ENCODE measurements around the gene DCLK3. TPM values are rescaled to one million over a fixed set of nuclear protein-coding genes. Genes with fewer than 3 reads are reported as not detected.

Gene DCLK3
- total RNA-seq, 1 donor from 2014 or later = 0.06 TPM

- TF ChIP-seq, protein P1, sequence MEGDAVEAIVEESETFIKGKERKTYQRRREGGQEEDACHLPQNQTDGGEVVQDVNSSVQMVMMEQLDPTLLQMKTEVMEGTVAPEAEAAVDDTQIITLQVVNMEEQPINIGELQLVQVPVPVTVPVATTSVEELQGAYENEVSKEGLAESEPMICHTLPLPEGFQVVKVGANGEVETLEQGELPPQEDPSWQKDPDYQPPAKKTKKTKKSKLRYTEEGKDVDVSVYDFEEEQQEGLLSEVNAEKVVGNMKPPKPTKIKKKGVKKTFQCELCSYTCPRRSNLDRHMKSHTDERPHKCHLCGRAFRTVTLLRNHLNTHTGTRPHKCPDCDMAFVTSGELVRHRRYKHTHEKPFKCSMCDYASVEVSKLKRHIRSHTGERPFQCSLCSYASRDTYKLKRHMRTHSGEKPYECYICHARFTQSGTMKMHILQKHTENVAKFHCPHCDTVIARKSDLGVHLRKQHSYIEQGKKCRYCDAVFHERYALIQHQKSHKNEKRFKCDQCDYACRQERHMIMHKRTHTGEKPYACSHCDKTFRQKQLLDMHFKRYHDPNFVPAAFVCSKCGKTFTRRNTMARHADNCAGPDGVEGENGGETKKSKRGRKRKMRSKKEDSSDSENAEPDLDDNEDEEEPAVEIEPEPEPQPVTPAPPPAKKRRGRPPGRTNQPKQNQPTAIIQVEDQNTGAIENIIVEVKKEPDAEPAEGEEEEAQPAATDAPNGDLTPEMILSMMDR (conservative IDR thresholded peaks at IDR 0.05; ENCODE audit: low read depth, low read length) = no peak
- no peak overlapping the region for H3K4me3 ChIP-seq (ENCODE audit: low read depth, low read length)
- DNase-seq (ENCODE audit: low read depth) = no peak
These were observed 7.6 kb upstream of the DCLK3 start for GRCh38 chr3:36771931-36772330.

DNA sequence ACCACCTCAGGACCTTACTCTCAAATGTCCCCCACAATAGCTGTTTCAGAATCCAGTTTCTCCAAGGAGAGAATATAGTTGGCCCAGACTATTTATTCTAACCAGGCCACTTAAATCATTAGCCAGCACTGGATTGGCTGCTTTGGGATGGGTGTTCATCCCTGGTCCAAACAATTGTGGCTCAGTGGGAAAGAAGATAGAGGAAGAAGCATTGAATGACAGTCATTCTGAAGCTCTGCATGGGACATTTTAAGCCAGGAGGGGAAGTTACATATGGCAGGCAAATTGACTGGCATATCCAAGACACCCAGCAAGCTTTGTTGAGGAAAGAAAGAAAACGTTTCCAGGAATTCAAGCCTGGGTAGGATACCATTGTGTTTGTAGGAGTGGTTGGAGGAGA is 5.6 kb upstream of the DCLK3 start:
- TF ChIP-seq, protein P1 (conservative IDR thresholded peaks at IDR 0.05; ENCODE audit: low read depth, low read length) = no peak
- no peak overlapping the region for H3K4me3 ChIP-seq (ENCODE audit: low read depth, low read length)
- no peak for DNase-seq (ENCODE audit: low read depth)

DNA sequence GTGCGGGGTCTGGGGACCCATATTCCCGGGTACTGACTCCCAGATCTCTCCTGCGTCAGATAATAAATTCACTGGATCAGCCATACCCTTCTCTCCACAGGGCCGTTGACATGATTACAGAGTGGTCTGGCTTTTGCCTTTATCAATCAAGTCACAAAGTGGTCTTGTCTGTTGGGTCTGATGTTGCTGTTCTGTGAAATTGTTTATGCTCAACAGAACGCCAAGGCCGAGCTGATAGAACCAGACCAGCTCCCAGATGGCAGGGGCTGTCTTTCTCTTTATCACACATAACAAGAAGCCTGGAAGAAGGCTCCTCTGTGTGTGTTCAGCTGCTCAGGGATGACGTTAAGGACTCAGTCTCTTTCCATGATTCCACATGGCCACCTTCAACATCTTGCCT is 751 bp upstream of the DCLK3 start:
- H3K4me3 ChIP-seq (ENCODE audit: low read depth, low read length) = no peak overlapping the region
- DNase-seq (ENCODE audit: low read depth) = no peak
- TF ChIP-seq, protein P1 (conservative IDR thresholded peaks at IDR 0.05; ENCODE audit: low read depth, low read length) = no peak

DNA sequence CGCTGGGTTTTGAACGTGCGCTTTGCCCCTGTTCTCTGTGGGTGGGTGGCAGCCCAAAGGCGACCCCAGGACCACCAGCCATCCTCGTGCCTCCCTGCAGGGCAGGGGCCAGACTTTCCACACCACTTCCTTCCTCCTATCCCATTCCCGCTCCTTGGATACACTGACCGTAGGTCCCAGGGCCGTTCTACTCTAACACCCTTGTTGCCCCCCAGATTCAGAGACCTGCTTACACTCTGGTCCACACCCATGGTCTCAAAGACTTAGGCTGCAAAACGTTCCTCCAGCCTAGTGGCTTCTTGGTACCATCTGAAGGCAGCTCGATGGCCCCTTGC is 318 bp upstream of the DCLK3 start:
- TF ChIP-seq, protein P1 (conservative IDR thresholded peaks at IDR 0.05; ENCODE audit: low read depth, low read length) = no peak
- DNase-seq (ENCODE audit: low read depth) = no peak
- no peak overlapping the region for H3K4me3 ChIP-seq (ENCODE audit: low read depth, low read length)

GRCh38 chr3:36762918-36763849 is 1.2 kb downstream of the DCLK3 start:
- TF ChIP-seq, protein P1 (conservative IDR thresholded peaks at IDR 0.05; ENCODE audit: low read depth, low read length) = no peak
- DNase-seq (ENCODE audit: low read depth) = no peak
- H3K4me3 ChIP-seq (ENCODE audit: low read depth, low read length) = no peak overlapping the region

- no peak for DNase-seq (ENCODE audit: low read depth)
- no peak overlapping the region for H3K4me3 ChIP-seq (ENCODE audit: low read depth, low read length)
- TF ChIP-seq, protein P1 (conservative IDR thresholded peaks at IDR 0.05; ENCODE audit: low read depth, low read length) = no peak
These were observed 2.6 kb downstream of the DCLK3 start for GRCh38 chr3:36761779-36762178.

GRCh38 chr3:36756269-36756668 is 8.1 kb downstream of the DCLK3 start:
- no peak for DNase-seq (ENCODE audit: low read depth)
- TF ChIP-seq, protein P1 (conservative IDR thresholded peaks at IDR 0.05; ENCODE audit: low read depth, low read length) = no peak
- no peak overlapping the region for H3K4me3 ChIP-seq (ENCODE audit: low read depth, low read length)
